H1 (cell line): ENCODE measurements around the gene CASK. TPM values are rescaled to one million over a fixed set of nuclear protein-coding genes. Genes with fewer than 3 reads are reported as not detected.

Source experiments
- CTCF ChIA-PET: fragments of 300-600 bp; sonication (Branson Sonifier 250); formaldehyde crosslinking; loops from one replicate; lab custom pipeline; 2021; ENCODE audit not compliant: partially characterized antibody; lab: Charles Lee
- POLR2A ChIA-PET: fragments of 300-600 bp; sonication (Branson Sonifier 250); formaldehyde crosslinking; loops from one replicate; lab custom pipeline; 2021; ENCODE audit warnings: inconsistent platforms; ENCODE audit not compliant: partially characterized antibody; lab: Charles Lee
- DNase-seq, 2 experiments: peaks; one replicate each; pipeline versions ENCODE4 v3.0.0 to v3.0.0-alpha.2; 2010 to 2022; ENCODE audit warnings: low spot score in 2 of 2, low read depth in 1 of 2, mixed read lengths in 1 of 2
- FAIRE-seq: peaks from 2 replicates; lab custom pipeline; 2011; peaks lifted over from hg19 to GRCh38; lab: Jason Lieb, UNC
- H2AFZ ChIP-seq: 2 replicates; pipeline ENCODE4 v1.8.1; 2012; ENCODE audit warnings: low read length, inconsistent platforms
- H2AK5ac ChIP-seq: 2 replicates; pipeline ENCODE4 v1.6.1; 2013; ENCODE audit warnings: low read depth, low read length
- H2BK120ac ChIP-seq: replicated peaks from 2 replicates; pipeline ENCODE3; 2013; ENCODE audit warnings: low read depth, low read length, inconsistent platforms
- H2BK12ac ChIP-seq: 2 replicates; pipeline ENCODE4 v1.6.1; 2013; ENCODE audit warnings: low read depth, low read length
- H2BK15ac ChIP-seq: 2 replicates; pipeline ENCODE4 v1.6.1; 2013; ENCODE audit warnings: low read length
- H2BK20ac ChIP-seq: 2 replicates; pipeline ENCODE4 v1.6.1; 2013; ENCODE audit warnings: low read length
- H2BK5ac ChIP-seq: 2 replicates; pipeline ENCODE4 v1.6.1; 2013; ENCODE audit warnings: low read depth, low read length
- H3K14ac ChIP-seq: 2 replicates; pipeline ENCODE4 v1.6.1; 2013; ENCODE audit warnings: inconsistent platforms; ENCODE audit not compliant: insufficient read length
- H3K18ac ChIP-seq: 2 replicates; pipeline ENCODE4 v1.6.1; 2013; ENCODE audit warnings: low read length; ENCODE audit errors: extremely low read depth
- H3K23ac ChIP-seq: 2 replicates; pipeline ENCODE4 v1.6.1; 2013; ENCODE audit warnings: inconsistent platforms; ENCODE audit not compliant: insufficient read length
- H3K23me2 ChIP-seq: 2 replicates; pipeline ENCODE4 v1.6.1; 2013; ENCODE audit warnings: low read depth, low read length
- H3K27ac ChIP-seq: 2 replicates; pipeline ENCODE4 v1.6.1; 2011; ENCODE audit warnings: low read depth, low read length, inconsistent platforms
- H3K27me3 ChIP-seq, 4 experiments: replicated peaks in 1 of 4; 1 replicate in 1 of 4; 2 replicates in 3 of 4; pipeline versions ENCODE4 v1.6.1 to v1.8.1; 2011 to 2013; ENCODE audit warnings: low read length in 3 of 4, mild to moderate bottlenecking in 3 of 4, inconsistent platforms in 2 of 4, mixed read lengths in 2 of 4, moderate library complexity in 1 of 4; ENCODE audit not compliant: control insufficient read depth in 3 of 4, insufficient read depth in 3 of 4; ENCODE audit errors: extremely low read depth in 1 of 4
- H3K36me3 ChIP-seq, 4 experiments: 2 replicates each; pipeline versions ENCODE4 v1.6.1 to v1.8.1; 2011 to 2013; ENCODE audit warnings: mild to moderate bottlenecking in 4 of 4, low read length in 3 of 4, moderate library complexity in 2 of 4, control low read depth in 1 of 4, inconsistent platforms in 1 of 4; ENCODE audit not compliant: insufficient read depth in 4 of 4, control insufficient read depth in 2 of 4
- H3K4ac ChIP-seq: replicated peaks from 2 replicates; pipeline ENCODE3; 2013; ENCODE audit warnings: low read length, low read depth, mixed read lengths, inconsistent platforms; ENCODE audit not compliant: insufficient read length
- H3K4me1 ChIP-seq, 4 experiments: replicated peaks in 1 of 4; 1 replicate in 1 of 4; 2 replicates in 3 of 4; pipeline versions ENCODE4 v1.6.1 to v1.8.1; 2011 to 2013; ENCODE audit warnings: low read length in 3 of 4, inconsistent platforms in 2 of 4, mixed read lengths in 1 of 4; ENCODE audit not compliant: insufficient read depth in 4 of 4, control insufficient read depth in 3 of 4
- H3K4me2 ChIP-seq, 2 experiments: 2 replicates each; pipeline versions ENCODE4 v1.6.1 to v1.8.1; 2011 to 2013; ENCODE audit warnings: low read depth in 2 of 2, low read length in 2 of 2, control low read depth in 1 of 2, inconsistent platforms in 1 of 2, mild to moderate bottlenecking in 1 of 2; ENCODE audit not compliant: insufficient read depth in 1 of 2
- H3K4me3 ChIP-seq, 4 experiments: fragments of 200-600, 300-600 bp in 1 of 4; sonication (generic), shearing (Covaris generic), sonication (Bioruptor Twin) in 1 of 4; 2 replicates each; pipeline versions ENCODE4 v1.5.1 to v1.8.1; 2011 to 2016; ENCODE audit warnings: low read length in 4 of 4, low read depth in 3 of 4, control low read depth in 2 of 4, inconsistent platforms in 2 of 4, mild to moderate bottlenecking in 2 of 4, mixed read lengths in 1 of 4, moderate library complexity in 1 of 4; ENCODE audit not compliant: insufficient read depth in 2 of 4; ENCODE audit errors: extremely low read depth in 1 of 4
- H3K56ac ChIP-seq: replicated peaks from 2 replicates; pipeline ENCODE3; 2013; ENCODE audit warnings: low read depth, mild to moderate bottlenecking, mixed read lengths, low read length, inconsistent platforms; ENCODE audit not compliant: insufficient read length
- H3K79me1 ChIP-seq: 2 replicates; pipeline ENCODE4 v1.6.1; 2013; ENCODE audit warnings: low read depth, low read length, control low read depth
- H3K79me2 ChIP-seq, 2 experiments: 2 replicates each; pipeline versions ENCODE4 v1.6.1 to v1.8.1; 2012 to 2013; ENCODE audit warnings: low read length in 2 of 2, mild to moderate bottlenecking in 2 of 2, inconsistent platforms in 1 of 2; ENCODE audit not compliant: insufficient read depth in 2 of 2, control insufficient read depth in 1 of 2
- H3K9ac ChIP-seq, 4 experiments: replicated peaks in 1 of 4; 1 replicate in 1 of 4; 2 replicates in 3 of 4; pipeline versions ENCODE4 v1.6.1 to v1.8.1; 2011 to 2013; ENCODE audit warnings: low read depth in 3 of 4, low read length in 3 of 4, control low read depth in 2 of 4, mild to moderate bottlenecking in 2 of 4, moderate library complexity in 2 of 4, inconsistent platforms in 1 of 4; ENCODE audit errors: extremely low read depth in 1 of 4
- H3K9me3 ChIP-seq, 2 experiments: 2 replicates each; pipeline versions ENCODE4 v1.6.1 to v1.8.1; 2012 to 2013; ENCODE audit warnings: mild to moderate bottlenecking in 2 of 2, moderate library complexity in 2 of 2, control low read depth in 1 of 2, inconsistent platforms in 1 of 2, low read depth in 1 of 2, low read length in 1 of 2, mixed read lengths in 1 of 2; ENCODE audit not compliant: insufficient read depth in 2 of 2
- H4K20me1 ChIP-seq, 2 experiments: replicated peaks in 1 of 2; 2 replicates each; pipeline versions ENCODE3 to v1.8.1; 2011 to 2013; ENCODE audit warnings: inconsistent platforms in 2 of 2, low read length in 2 of 2, mild to moderate bottlenecking in 1 of 2; ENCODE audit not compliant: insufficient read depth in 2 of 2, control insufficient read depth in 1 of 2
- H4K5ac ChIP-seq: 2 replicates; pipeline ENCODE4 v1.6.1; 2013; ENCODE audit warnings: low read length, low read depth, mixed read lengths, inconsistent platforms; ENCODE audit not compliant: insufficient read length
- H4K8ac ChIP-seq: 2 replicates; pipeline ENCODE4 v1.8.0; 2013; ENCODE audit warnings: mild to moderate bottlenecking, moderate library complexity, low read length, inconsistent platforms; ENCODE audit not compliant: insufficient read depth; ENCODE audit errors: extremely low read depth
- H4K91ac ChIP-seq: replicated peaks from 2 replicates; pipeline ENCODE3; 2013; ENCODE audit warnings: low read length, mixed read lengths, inconsistent platforms; ENCODE audit not compliant: insufficient read length
- BACH1 ChIP-seq: IDR thresholded peaks from 2 replicates; pipeline ENCODE4 v1.6.1; 2012; ENCODE audit warnings: low read length, improper control_type of control experiment
- E2F6 ChIP-seq: IDR thresholded peaks from 2 replicates; pipeline ENCODE4 v1.6.1; 2012; ENCODE audit warnings: inconsistent platforms
- GTF2F1 ChIP-seq: IDR thresholded peaks from 2 replicates; pipeline ENCODE4 v1.6.1; 2012; ENCODE audit warnings: low read depth, low read length, improper control_type of control experiment, borderline replicate concordance
- HDAC6 ChIP-seq: IDR thresholded peaks from one replicate; pipeline ENCODE4 v1.7.1; 2012; ENCODE audit warnings: low read depth, mild to moderate bottlenecking, inconsistent platforms, low read length, moderate library complexity
- KDM1A ChIP-seq: fragments of 200-600, 300-600 bp; sonication (generic); IDR thresholded peaks from 2 replicates; pipeline ENCODE4 v1.7.1; 2016; ENCODE audit warnings: mild to moderate bottlenecking, low read length, borderline replicate concordance
- KDM4A ChIP-seq: IDR thresholded peaks from one replicate; pipeline ENCODE4 v1.7.1; 2012; ENCODE audit warnings: low read depth, mild to moderate bottlenecking, moderate library complexity, low read length, inconsistent platforms; ENCODE audit not compliant: severe bottlenecking
- PHF8 ChIP-seq: fragments of 200-600 bp; sonication (generic); conservative IDR thresholded peaks from 2 replicates; pipeline ENCODE4 v1.7.1; 2012; ENCODE audit warnings: low read depth, mild to moderate bottlenecking, inconsistent platforms, low read length, moderate library complexity
- RAD21 ChIP-seq, 2 experiments: IDR thresholded peaks in 1 of 2; conservative IDR thresholded peaks in 1 of 2; 2 replicates each; pipeline ENCODE4 v1.6.1; 2011; ENCODE audit warnings: low read depth in 2 of 2, low read length in 2 of 2, improper control_type of control experiment in 1 of 2, inconsistent platforms in 1 of 2, mild to moderate bottlenecking in 1 of 2, moderate library complexity in 1 of 2
- RXRA ChIP-seq: IDR thresholded peaks from 2 replicates; pipeline ENCODE4 v1.6.1; 2011; ENCODE audit warnings: low read depth, mild to moderate bottlenecking, low read length, moderate library complexity; ENCODE audit not compliant: insufficient read depth
- TAF1 ChIP-seq: IDR thresholded peaks from 2 replicates; pipeline ENCODE4 v1.6.1; 2011; ENCODE audit warnings: mild to moderate bottlenecking, low read depth, low read length
- TCF12 ChIP-seq: IDR thresholded peaks from 2 replicates; pipeline ENCODE4 v1.6.1; 2011; ENCODE audit warnings: low read depth, mild to moderate bottlenecking, low read length
- WGBS, 2 experiments: shearing (Covaris generic) in 1 of 2; methylation state at CpG; one replicate each; pipeline versions ENCODE4 v1.1.6 to v1.1.7; 2013 to 2015; ENCODE audit warnings: low lambda C conversion rate in 2 of 2, mixed read lengths in 2 of 2, inconsistent platforms in 1 of 2, low coverage in 1 of 2, missing lambda C conversion rate in 1 of 2; ENCODE audit not compliant: insufficient replicate concordance in 2 of 2, insufficient coverage in 1 of 2, insufficient read length in 1 of 2; ENCODE audit errors: extremely low coverage in 1 of 2, missing lambda C conversion rate in 1 of 2; 5-methylcytosine and 5-hydroxymethylcytosine counted together
- polyA plus RNA-seq, 7 experiments: library from polyadenylated mRNA; depleted of rRNA in 3 of 7; stranded (reverse) in 5 of 7; unstranded in 2 of 7; fragments of >200 nt in 5 of 7; fragments of 200-250 nt in 2 of 7; gene quantifications; 1 replicate in 5 of 7; 2 replicates in 1 of 7; 4 replicates in 1 of 7; pipeline versions ENCODE4 v1.2.1 to v1.2.3, GENCODE V29; 2011 to 2013; ENCODE audit warnings: missing spikeins in 2 of 7, mixed read lengths in 2 of 7
- total RNA-seq: library from RNA; stranded (reverse); fragmentation: NEBNext Ultra II Directional; extraction: Animal tissue kit (Norgen Biotek cat#: 25700); gene quantifications from 2 replicates; pipeline ENCODE4 v1.2.1, GENCODE V29; 2021

Gene CASK
- total and polyA plus RNA-seq, 2 of the 8 experiments (the other 6 are each of a cell fraction or from before 2014, with no cell fraction given) = 21.6 to 55.1 TPM

- H4K5ac ChIP-seq = no peak overlapping the region
- H3K27me3 ChIP-seq = no peaks in the 10 kb centered on the region
- no peak overlapping the region for H2AK5ac ChIP-seq
- no peaks in the 10 kb centered on the region for H3K9me3 ChIP-seq
- no peaks in the 10 kb centered on the region for H4K20me1 ChIP-seq
- H3K18ac ChIP-seq = peak overlapping the region; percentile 2; the same call in 1 of the 2 replicates
- H3K4me1 ChIP-seq = peaks cover 0 to 10% (median 0%) of the 10 kb centered on the region in 4 experiments; a peak in 3 of 7 replicates
- no peak overlapping the region for H2BK12ac ChIP-seq
- no peak overlapping the region for H3K27ac ChIP-seq
- no peaks in the 10 kb centered on the region for H3K79me2 ChIP-seq
- H2BK20ac ChIP-seq = no peak overlapping the region
- no peak overlapping the region for H3K4ac ChIP-seq
- no peak overlapping the region for H2BK120ac ChIP-seq
- no peaks in the 10 kb centered on the region for H3K23me2 ChIP-seq
- no peak overlapping the region for H3K4me3 ChIP-seq
- 0 out of 7 replicates have a peak overlapping the region, but pooled peaks of 1 of the 4 experiments have one; percentile 18 for H3K9ac ChIP-seq
- ChIA-PET POLR2A (no interaction called here), CTCF (no interaction called here)
- no peak overlapping the region for H3K14ac ChIP-seq
- no peak overlapping the region for H3K23ac ChIP-seq
- no peaks in the 10 kb centered on the region for H3K79me1 ChIP-seq
- no peaks in the 10 kb centered on the region for H3K36me3 ChIP-seq
- H2BK5ac ChIP-seq = no peak overlapping the region; the same call in 1 of the 2 replicates
- no peak overlapping the region for H3K56ac ChIP-seq
- H4K91ac ChIP-seq = no peak overlapping the region
- H3K4me2 ChIP-seq = peak overlapping the region; percentile 3 to 10; a peak in 2 of 4 replicates
- 47% methylated on average over 5 of the region's 5 CpGs; no CpG with 5 or more reads in 1 of the 2 experiments for WGBS, 2 experiments
- H2BK15ac ChIP-seq = no peak overlapping the region
- H4K8ac ChIP-seq = no peak overlapping the region
- DNase-seq = no peak
- peak; percentile 24 for FAIRE-seq
- peak overlapping the region; percentile 95 for H2AFZ ChIP-seq
- TF ChIP-seq HDAC6 = no peak
- no peak for TF ChIP-seq KDM4A
- no peak for TF ChIP-seq TCF12
- no peak for TF ChIP-seq GTF2F1
- no peak for TF ChIP-seq E2F6
- TF ChIP-seq PHF8 = no peak
- no peak for TF ChIP-seq TAF1
- TF ChIP-seq BACH1 = no peak
- no peak for TF ChIP-seq RXRA
- TF ChIP-seq RAD21 (IDR thresholded peaks at IDR 0.05 in 1 of 2, conservative IDR thresholded peaks at IDR 0.05 in 1 of 2; ENCODE audit: low read depth in 2 of 2, low read length in 2 of 2) = no peak
- TF ChIP-seq KDM1A = no peak
Measured at GRCh38 chrX:41946989-41947612, 23.7 kb upstream of the CASK start.
